Endothelial cell of hepatic sinusoid (primary cell): ENCODE data around the gene MBD3L5.
"Not testable (repeated sequence)": the region's sequence is repeated elsewhere in the genome, so short reads cannot be mapped to it uniquely, and the experiment has no call there.

Experiments
- in situ Hi-C: cut with HindIII; loops from 2 replicates; pipeline ENCODE4 v1.10.0; 2017; ENCODE audit warnings: low sequenced_read_pairs

MBD3L5 gene

GRCh38 chr19:7030278-7030677 lies at the start of gene MBD3L5:
TSS of gene MBD3L5 (plus strand) at chr19:7030578. CDS start at chr19:7030612, 34 bp downstream.
- in situ Hi-C loops: not testable (repeated sequence)

GRCh38 chr19:6983448-6983847 lies 46.9 kb upstream of the MBD3L5 start:
- in situ Hi-C loops: no loop called here

GRCh38 chr19:6987850-6988249 lies 42.5 kb upstream of the MBD3L5 start:
- in situ Hi-C loops: no loop called here

DNA sequence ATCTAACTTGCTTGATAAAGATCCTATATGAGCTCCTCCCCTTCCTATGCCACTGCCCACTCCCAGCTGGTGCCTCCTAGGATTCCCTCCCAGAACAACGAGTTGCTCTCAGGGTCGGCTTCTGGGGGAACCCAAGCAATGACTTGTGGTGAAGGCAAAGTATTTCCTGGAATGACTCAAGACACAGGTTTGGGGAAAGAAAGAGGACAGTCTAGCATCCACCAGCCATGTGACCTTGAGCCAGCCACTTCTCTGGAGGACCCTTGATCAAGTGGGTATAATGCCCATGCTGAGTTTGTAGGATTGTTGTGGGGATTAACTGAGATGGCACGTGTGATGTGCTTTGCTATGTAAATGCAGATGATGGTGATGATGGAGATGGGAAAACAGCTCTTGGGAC lies 42.1 kb upstream of the MBD3L5 start:
- in situ Hi-C loops: no loop called here

DNA sequence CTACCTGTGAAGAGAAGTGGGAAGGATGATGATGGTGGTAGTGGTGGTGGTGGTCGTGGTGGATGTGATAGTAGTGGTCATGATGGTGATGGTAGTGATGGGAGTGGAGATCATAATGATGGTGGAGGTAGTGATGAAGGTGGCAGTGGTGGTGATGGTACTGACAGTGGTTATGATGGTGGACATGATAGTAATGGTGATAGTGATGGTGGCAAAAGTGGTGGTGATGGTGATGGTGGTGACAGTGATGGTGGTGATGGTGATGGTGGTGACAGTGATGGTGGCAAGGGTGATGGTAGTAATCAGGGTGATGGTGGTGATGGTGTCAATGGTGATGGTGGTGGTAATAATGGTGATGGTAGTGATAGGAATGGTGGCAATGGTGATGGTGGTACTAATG lies 35.3 kb upstream of the MBD3L5 start:
- in situ Hi-C loops: no loop called here

GRCh38 chr19:6996810-6997209 lies 33.6 kb upstream of the MBD3L5 start:
- in situ Hi-C loops: no loop called here

DNA sequence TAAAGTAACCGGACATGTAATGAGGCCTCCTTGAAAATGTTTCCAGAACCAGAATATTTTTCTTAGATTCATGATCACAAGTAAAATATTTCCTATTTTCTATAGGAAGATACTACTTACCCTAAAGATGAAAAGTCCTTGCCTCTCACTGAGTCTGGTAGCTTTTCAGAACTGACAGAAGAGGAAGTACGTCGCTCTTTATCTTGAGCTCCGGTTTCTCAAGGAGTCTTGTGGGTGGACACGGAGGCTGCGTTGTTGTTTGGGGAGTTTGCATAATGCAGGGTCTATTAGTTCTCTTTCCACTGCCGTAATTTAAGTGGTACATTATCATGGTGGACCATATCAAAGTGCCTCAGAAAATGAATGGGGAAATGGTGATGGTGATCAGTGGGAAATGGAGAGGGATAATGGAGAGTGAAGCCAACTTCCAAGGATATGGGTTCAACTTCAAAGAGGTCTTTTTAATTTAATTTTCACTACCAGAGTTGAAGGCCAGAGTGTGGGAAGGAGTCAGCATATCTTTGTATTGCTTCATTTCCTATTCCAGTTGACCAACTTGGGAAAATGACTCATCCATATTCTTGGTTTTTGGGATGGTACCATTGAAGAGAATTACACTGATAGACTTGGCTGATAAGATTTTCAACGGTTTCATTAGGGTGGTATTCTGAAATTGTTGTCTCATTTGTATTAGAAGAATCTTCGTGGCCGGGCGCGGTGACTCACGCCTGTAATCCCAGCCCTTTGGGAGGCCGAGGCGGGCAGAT lies 32.5 kb upstream of the MBD3L5 start:
- in situ Hi-C loops: no loop called here

DNA sequence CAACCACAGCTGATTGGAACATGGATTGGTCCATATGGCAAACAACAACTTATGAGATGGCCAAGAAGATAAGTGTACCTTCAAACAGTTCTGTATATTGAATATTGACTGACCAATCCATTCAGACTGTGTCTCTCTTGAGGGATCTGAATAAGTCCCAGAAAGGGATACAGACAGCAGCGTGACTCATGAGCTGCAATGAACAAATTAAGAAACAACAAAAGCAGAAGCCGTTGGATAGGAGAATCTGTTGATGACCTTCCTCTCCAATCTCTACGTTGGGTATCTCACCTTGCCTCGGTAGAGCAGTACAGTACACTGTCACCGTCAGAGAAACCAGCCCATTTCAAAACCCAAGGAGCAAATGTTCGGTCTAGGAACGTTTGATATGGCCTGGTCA lies 30.4 kb upstream of the MBD3L5 start:
- in situ Hi-C loops: no loop called here

DNA sequence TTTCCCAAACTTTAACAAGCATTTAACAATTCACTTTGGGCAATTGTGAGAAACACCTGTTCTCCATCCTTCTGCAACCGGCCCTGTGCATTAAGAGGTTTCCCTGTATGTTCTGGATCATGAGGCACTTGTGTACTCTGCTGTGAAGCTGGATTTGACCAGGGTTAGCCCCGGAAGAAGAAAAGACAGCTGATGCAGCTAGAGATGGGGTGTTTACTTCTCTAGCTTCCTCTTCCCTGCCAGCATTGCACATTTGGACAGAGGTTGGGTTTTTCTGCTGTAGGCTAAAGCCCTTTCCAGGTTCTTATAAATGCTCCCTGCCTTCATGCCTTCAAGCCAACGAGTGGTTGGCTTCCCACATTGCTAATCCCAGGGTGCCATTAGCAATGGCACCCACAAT lies 30.0 kb upstream of the MBD3L5 start:
- in situ Hi-C loops: no loop called here

DNA sequence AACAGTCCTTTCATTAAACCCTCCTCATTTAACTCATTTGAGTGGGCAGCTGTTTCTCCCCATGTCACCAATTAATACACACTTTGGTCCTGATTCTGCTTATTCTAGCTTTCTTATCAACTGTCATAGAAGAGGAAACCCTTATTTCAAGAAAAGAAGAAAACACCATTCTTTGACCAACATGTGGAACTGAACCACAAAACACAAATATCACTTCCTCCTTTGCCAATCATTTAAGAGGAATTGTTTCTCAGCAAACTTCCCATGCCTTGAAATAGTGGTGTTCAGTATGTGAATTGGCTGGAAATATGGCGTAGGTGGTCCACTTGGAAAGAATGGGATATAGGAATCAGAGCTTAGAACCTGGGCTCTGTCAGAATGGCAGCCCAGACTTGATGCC lies 29.6 kb upstream of the MBD3L5 start:
- in situ Hi-C loops: no loop called here

DNA sequence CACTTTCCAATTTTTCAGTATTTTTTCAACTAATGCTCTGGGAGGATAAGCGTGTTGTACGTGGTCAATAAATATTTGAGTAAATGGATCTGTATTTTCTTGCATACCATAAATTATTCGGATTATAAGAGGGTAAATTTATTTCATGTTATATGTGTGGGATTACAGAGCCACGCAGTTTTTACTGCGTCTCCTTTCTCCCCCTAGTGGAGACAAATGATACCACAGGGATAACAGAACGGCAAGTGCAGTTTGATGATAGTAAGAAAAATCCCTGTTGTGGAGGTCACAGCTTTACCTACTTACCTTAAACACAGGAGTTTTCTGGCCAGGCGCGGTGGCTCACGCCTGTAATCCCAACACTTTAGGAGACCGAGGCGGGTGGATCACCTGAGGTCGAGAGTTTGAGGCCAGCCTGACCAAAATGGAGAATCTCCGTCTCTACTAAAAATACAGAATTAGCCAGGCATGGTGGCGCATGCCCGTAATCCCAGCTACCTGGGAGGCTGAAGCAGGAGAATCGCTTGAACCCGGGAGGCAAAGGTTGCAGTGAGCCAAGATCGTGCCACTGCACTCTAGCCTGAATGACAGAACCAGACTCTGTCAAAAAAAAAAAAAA lies 26.0 kb upstream of the MBD3L5 start:
- in situ Hi-C loops: no loop called here

DNA sequence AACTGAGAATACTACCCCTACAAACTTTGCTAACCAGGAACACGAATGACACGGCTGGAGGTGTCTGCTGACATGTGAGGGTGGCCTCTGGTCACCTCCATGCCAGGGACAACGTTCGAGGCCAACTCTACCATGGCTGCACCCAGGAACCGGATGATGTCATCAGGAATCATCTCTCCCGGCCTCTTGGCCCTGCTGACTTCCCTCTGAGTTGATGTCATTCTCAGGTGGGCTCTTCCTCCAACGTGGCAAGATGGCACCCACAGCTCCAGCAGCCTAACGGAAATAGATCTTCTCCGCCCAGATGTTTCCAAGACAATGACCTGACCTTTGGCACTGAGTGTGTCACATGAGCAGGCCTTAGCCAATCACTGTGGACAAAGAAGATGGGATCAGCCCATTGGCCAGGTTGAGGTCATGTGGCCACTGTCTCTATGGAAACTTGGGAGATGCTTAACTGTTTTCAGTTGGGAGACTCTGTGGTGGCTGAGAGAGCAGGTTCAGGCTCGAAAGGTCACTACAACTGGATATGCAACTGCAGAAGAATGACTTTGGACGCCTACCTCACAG lies 24.2 kb upstream of the MBD3L5 start:
- in situ Hi-C loops: no loop called here

- in situ Hi-C loops: no loop called here
Measured at GRCh38 chr19:7007859-7008258, 22.5 kb upstream of the MBD3L5 start.

DNA sequence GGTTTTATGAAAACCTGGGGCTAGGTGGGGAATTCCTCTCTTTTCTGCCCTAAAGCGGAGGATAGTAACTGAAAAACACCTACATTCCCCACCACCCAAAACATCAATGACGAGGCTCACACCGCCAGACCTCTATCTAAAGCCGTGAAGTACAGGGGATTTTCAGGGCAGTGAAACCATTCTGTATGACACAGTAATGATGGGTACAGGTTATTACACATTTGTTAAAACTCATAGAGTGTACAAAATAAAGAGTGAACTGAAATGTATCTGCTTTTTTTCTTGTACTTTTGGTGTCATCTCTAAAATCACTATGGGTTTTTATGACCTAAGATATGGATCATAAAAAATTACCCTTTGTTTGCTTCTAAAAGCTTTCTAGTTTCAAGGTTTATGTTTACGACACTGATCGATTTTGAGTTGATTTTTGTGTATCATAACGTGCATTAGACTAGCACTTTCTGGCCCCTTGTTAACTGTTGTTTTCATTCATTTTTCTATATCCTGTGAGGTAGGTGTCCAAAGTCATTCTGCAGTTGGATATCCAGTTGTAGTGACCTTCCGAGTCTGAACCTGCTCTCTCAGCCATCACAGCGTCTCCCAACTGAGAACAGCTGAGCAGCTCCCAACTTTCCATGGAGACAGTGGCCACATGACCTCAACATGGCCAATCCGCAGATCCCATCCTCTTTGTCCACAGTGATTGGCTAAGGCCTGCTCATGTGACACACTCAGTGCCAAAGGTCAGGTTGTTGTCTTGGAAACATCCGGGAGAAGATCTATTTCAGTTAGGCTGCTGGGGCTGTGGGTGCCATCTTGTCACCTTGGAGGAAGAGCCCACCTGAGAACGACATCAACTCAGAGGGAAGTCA lies 19.4 kb upstream of the MBD3L5 start:
- in situ Hi-C loops: no loop called here

DNA sequence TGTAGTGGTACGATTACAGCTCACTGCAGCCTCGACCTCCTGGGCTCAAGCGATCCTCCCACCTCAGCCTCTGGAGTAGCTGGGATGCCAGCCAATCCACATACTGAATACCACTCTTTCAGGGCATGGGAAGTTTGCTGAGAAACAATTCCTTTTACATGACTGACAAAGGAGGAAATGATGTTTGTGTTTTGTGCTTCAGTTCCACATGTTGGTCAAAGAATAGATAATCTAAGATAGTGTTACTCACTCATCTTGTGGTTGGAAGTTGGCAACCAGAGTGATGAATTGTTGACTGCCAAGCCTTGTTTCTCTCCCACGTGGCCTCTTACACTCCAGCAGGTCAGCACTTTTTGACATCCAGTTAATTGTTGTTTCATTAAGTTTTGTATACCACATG lies 16.7 kb upstream of the MBD3L5 start:
- in situ Hi-C loops: no loop called here

GRCh38 chr19:7018828-7019227 lies 11.6 kb upstream of the MBD3L5 start:
- in situ Hi-C loops: no loop called here

DNA sequence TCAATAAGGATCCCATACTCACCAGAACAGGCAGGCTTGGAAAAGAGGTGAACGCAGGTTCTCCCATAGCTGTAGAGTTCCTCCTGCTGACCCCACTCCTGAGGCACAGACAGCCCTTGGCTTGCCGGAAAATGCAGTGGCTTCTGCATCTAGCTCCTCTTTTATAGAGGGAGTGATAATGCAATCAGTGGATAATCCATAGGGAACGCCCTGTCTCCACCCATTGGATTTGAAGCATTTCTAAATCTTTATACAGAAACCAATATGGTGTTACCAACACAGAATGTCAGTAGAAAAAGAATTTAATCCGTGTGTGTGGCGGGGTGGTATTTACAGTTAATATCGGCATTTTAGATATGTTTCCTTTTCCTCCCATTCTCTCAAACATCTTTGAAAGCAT lies 9.0 kb upstream of the MBD3L5 start, which contains the start of gene MBD3L2B:
TSS of gene MBD3L2B (minus strand) at position 101 of the 400 bp plus-strand sequence. CDS start at position 67, 34 bp downstream.
- in situ Hi-C loops: not testable (repeated sequence)

DNA sequence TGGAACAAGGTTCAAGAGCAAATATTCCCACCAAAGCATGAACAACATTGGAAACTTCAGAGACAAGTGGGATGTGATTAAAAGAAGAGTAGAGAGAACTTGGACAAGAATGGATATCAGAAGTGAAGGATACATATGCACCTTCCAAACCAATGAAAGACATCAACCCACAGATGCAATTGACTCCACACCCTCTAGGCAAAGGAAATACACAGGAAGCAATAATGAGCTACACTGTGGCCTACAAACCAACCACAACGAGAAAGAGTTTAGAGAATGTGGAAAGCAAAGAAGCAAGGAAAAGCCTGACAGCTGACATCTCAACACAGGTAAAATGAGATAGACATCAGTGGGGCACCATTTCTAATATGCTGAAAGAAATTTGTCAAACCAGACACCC lies 1.6 kb upstream of the MBD3L5 start:
- in situ Hi-C loops: not testable (repeated sequence)

DNA sequence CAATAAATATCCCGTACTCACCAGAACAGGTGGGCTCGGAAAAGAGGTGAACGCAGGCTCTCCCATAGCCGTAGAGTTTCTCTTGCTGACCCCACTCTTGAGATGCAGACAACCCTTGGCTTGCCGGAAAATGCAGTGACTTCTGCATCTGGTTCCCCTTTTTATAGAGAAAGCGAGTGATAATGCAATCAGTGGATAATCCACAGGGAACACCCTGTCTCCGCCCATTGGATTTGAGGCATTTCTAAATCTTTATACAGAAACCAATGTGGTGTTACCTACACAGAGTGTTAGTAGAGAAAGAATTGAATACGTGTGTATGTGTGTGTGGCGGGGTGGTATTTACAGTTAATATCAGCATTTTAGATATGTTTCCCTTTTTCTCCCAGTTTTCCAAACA lies 9.7 kb downstream of the MBD3L5 start, which contains the start of gene MBD3L4:
TSS of gene MBD3L4 (minus strand) at position 101 of the 400 bp plus-strand sequence. CDS start at position 66, 35 bp downstream.
- in situ Hi-C loops: not testable (repeated sequence)

DNA sequence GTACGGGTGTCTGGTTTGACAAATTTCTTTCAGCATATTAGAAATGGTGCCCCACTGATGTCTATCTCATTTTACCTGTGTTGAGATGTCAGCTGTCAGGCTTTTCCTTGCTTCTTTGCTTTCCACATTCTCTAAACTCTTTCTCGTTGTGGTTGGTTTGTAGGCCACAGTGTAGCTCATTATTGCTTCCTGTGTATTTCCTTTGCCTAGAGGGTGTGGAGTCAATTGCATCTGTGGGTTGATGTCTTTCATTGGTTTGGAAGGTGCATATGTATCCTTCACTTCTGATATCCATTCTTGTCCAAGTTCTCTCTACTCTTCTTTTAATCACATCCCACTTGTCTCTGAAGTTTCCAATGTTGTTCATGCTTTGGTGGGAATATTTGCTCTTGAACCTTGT lies 11.2 kb downstream of the MBD3L5 start:
- in situ Hi-C loops: not testable (repeated sequence)

DNA sequence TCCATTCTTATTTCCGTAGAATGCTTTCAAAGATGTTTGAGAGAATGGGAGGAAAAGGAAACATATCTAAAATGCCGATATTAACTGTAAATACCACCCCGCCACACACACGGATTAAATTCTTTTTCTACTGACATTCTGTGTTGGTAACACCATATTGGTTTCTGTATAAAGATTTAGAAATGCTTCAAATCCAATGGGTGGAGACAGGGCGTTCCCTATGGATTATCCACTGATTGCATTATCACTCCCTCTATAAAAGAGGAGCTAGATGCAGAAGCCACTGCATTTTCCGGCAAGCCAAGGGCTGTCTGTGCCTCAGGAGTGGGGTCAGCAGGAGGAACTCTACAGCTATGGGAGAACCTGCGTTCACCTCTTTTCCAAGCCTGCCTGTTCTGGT lies 18.6 kb downstream of the MBD3L5 start, which contains the start of gene MBD3L2:
TSS of gene MBD3L2 (plus strand) at position 301 of the 400 bp plus-strand sequence. CDS start at position 354, 53 bp downstream.
- in situ Hi-C loops: not testable (repeated sequence)
